CD4-positive, alpha-beta T cell treated with Interleukin-6 for 4 hours (primary cell): ENCODE data around the gene ATAD2B.
"Not testable (repeated sequence)": the region's sequence is repeated elsewhere in the genome, so short reads cannot be mapped to it uniquely, and the experiment has no call there.

Source experiments
- DNase-seq: peaks from one replicate; pipeline ENCODE4 v3.0.0-alpha.2; 2020; ENCODE audit warnings: mixed read lengths

The ATAD2B gene

GRCh38 chr2:23723029-23723428, 203.9 kb downstream of the ATAD2B start:
- DNase-seq: not testable (repeated sequence)

- DNase-seq: no peak
Observed at GRCh38 chr2:23722255-23722654, 204.7 kb downstream of the ATAD2B start.

- DNase-seq: no peak
Observed at GRCh38 chr2:23721454-23721826, 205.5 kb downstream of the ATAD2B start.

- DNase-seq: no peak
Observed at GRCh38 chr2:23720705-23721453, 206.0 kb downstream of the ATAD2B start.

- no peak for DNase-seq
Observed at GRCh38 chr2:23719716-23720115, 207.2 kb downstream of the ATAD2B start.

- DNase-seq: no peak
Observed at GRCh38 chr2:23718931-23719700, 207.8 kb downstream of the ATAD2B start.

GRCh38 chr2:23713351-23713750, 213.6 kb downstream of the ATAD2B start:
- no peak for DNase-seq

GRCh38 chr2:23712756-23713151, 214.2 kb downstream of the ATAD2B start:
- no peak for DNase-seq

GRCh38 chr2:23711979-23712755, 214.8 kb downstream of the ATAD2B start:
- DNase-seq: no peak

- no peak for DNase-seq
Observed at GRCh38 chr2:23709311-23709710, 217.6 kb downstream of the ATAD2B start.

GRCh38 chr2:23708771-23709170, 218.2 kb downstream of the ATAD2B start:
- no peak for DNase-seq

- no peak for DNase-seq
Observed at GRCh38 chr2:23707096-23707495, 219.8 kb downstream of the ATAD2B start.

- no peak for DNase-seq
Observed at GRCh38 chr2:23706613-23707078, 220.3 kb downstream of the ATAD2B start.

- no peak for DNase-seq
Observed at GRCh38 chr2:23705771-23706612, 220.9 kb downstream of the ATAD2B start.

- DNase-seq: no peak
Observed at GRCh38 chr2:23703583-23704385, 223.1 kb downstream of the ATAD2B start.

GRCh38 chr2:23703037-23703582, 223.8 kb downstream of the ATAD2B start:
- DNase-seq: no peak

- DNase-seq: no peak
Observed at GRCh38 chr2:23700627-23701026, 226.3 kb downstream of the ATAD2B start.

GRCh38 chr2:23699580-23699925, 227.4 kb downstream of the ATAD2B start:
- no peak for DNase-seq

- no peak for DNase-seq
Observed at GRCh38 chr2:23698721-23699579, 228.0 kb downstream of the ATAD2B start.
